GM21786 (cell line): ENCODE results near the gene FHAD1.

Source experiments
- ATAC-seq: cut with Tn5 transposase; IDR thresholded peaks from one replicate; pipeline ENCODE4 v1.9.1; 2021; ENCODE audit not compliant: unreplicated experiment

Gene FHAD1

DNA sequence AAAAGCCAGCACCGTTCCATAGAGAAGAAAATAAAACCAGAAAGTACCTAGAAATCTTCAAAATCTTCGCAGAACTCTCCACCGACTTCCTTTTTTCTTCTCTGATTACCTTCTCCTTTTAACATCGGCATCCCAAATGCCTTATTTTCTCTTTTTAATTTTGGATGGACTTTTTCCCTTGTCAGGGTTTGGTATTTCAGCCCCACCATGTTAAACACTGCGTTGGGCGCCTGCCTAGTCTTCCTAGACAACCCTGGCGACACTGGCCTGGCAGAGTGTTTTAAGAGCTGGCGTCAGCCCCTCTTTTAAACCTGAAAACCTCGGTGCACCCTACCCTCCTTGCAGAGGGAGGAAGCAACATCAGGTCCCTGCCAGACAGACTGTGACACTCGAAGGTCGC is 96.7 kb downstream of the FHAD1 start:
- no peak for ATAC-seq

DNA sequence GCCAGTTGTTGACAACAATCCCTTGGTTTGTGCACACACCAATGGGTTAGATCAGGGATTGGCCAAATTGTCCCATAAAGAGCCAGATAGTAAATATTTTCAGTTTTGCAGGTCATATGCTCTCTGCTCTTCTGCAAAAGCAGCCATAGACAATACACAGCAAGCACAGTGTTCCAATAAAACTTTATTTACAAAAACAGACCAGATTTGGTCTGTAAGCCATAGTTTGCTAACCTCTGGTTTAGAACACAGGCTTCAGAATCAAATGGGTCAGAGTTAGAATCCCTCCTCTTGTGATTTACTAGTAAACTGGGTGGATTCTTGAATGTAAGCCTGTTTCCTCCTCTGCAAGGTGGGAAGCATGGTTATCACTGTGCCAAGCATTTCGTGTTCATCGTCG is 97.4 kb downstream of the FHAD1 start:
- no peak for ATAC-seq

DNA sequence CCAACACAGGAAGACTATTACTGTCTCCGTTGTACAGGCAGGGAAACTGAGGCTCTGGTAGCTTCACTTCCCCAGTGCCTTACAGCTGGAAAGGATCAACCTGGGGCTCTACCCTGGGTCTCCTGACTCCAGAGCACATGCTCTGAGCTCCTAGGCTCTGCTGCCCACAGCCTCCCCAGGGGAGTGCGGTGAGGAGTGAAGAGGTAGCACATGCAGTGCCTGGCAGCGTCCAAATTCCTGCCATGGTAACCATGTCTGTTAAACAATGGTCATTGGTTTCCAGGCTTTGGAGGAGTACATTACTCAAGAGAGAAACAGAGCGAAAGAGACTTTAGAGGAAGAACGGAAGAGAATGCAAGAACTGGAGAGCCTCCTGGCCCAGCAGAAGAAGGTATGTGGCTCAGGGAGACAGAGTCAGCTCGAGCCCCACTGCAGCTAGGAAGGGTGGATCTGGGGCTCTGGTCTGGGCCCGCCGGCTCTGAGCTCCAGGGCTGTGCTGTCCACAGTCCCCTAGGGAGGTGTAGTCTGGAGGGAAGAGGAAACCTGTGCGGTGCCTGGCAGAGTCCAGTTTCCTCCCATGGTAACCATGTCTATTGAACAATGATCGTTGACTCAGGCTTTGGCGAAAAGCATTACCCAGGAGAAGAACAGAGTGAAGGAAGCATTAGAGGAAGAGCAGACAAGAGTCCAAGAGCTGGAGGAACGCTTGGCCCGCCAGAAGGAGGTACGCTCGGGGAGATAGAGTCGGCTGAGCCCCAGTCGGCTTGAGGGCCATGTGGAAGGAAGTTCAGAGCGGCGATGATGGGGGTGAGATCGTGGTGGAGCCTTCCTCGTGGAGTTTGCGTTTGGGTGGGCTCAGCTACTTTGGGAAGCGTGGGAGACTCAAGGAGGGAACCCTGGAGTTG is 98.0 kb downstream of the FHAD1 start:
- ATAC-seq, result no peak

DNA sequence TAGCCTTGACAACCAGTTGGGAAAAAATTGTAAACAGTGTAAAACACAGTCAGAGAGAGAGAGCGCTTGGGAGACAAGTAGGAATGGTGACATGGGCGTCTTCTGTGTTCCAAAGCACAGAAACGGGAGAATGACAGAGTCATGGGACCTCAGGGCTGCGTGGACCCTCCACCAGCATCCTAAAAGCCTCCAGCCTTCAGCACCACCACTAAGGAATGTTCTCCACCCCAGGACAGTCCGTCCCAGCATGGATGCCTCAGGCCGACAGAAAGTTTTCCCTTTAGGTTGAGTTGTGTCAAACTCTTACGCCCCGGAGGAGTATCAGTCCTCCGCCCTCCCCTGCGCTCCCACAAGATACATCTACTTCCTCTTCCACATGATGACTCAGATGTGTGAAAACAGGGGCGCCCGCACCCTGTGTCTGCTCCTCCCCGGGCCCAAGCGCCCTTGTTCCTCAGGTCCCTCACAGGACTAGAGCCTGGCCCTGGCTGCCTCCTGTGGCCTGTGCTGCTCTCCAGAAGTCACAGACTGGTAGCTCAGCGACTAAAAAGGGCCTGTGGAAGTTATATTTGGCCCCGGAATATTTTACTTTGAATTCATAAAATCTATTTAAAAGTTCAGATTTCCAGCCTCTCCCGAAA is 98.8 kb downstream of the FHAD1 start:
- ATAC-seq, result no peak

DNA sequence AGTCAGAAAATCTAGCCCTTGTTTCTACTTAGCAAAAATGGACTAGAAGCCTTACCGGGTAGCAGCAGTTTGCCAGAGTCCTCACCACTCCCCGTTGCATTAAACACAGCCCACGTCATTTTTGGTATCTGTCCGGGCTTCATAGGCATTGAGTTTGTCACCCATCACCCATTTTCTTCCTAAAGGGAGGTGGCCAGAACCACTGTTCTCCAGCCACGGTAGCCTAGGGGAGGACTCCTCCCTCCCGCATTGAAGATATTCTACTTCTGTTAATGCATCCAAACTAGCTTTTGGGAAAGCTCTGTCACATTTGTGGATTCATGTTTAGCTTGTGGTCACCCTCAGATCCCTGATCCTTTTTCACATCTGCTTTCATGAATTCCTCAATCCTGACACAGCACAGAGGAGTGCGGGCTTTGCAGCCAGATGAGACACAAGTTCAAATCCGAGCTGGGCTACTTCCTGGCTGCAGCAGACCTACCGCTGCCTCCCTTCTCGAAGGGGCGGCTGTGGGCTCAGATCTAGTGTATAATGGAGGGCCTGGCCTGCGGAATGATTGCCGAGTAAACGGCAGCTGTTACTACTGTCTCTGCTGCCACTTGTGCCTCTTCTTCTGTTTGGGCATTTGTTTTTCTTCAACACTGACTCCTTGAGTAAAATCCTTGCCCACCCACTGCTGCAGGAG is 99.5 kb downstream of the FHAD1 start:
- ATAC-seq, result no peak

DNA sequence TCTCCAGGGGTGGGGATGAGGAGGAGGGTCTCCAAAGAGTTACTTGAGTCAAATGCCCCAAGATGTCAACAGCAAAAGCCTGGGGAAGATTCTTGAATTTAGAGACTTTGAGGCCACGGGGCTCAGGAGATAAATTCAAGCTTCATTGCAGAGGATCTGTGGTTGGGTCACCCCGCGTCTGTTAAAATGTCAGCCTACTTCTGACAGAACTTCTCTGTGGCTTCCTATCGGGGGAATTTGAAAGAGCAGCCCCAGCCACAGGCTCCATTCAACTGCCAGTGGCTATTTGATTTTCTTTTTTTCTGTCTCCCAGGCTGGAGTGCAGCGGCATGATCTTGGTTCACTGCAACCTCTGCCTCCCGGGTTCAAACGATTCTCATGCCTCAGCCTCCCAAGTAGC is 100.2 kb downstream of the FHAD1 start:
- no peak for ATAC-seq

DNA sequence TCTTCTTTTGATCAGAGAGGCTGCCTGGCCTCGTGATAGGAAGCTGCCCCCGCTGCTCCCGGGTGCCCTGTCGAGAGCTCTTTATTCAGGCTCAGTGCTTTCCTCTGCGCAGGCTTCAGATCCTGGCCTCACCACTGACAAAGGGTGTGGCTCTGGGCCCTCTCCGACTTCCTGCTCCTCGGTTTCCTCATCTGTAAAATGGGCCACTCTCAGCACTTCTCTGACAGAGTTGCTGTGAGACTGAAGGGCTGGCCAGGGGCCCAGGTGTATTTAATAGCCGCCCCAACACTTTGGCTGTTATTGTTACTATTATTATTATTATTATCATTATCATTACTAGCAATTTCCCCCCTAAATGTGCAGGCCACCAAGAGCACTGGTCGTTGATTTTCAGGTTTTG is 101.6 kb downstream of the FHAD1 start:
- no peak for ATAC-seq

DNA sequence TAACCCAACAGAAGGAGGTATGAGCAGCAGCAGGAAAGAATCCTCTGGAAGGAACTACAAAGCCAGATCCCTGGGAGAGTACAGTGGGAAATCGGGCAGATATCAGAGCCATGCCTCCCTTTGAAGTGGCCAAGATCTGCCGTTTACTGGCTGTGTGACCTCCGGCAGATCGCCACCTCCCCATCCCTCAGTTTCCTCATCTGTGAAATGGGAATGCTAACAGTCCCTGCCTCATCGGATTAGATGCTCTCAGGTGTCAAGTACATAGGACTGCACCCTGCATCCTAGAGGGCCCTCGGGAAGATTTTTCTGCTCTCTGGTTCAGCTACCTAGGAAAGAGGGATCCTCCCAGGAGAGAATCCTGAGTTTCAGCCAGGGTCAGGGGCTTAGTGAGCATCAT is 102.1 kb downstream of the FHAD1 start:
- no peak for ATAC-seq

DNA sequence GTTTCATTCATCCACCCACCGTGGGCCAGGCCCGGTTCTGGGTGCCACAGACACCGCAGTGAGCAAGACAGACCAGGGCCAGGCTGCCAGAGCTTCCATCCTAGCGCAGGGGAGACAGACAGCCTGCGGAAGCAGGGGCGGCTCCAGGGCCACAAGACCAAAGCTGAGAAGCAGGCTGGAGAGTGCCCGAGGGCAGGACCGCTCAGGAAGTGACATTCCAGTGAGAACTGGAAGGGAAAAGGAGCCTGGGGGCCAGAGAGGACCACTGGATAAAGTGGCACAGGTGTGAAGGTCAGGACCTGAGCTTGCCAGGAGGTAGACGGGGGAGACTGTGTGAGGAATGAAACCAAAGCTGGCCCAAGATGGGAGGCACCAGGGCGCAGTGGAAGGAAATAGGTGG is 103.1 kb downstream of the FHAD1 start:
- no peak for ATAC-seq

DNA sequence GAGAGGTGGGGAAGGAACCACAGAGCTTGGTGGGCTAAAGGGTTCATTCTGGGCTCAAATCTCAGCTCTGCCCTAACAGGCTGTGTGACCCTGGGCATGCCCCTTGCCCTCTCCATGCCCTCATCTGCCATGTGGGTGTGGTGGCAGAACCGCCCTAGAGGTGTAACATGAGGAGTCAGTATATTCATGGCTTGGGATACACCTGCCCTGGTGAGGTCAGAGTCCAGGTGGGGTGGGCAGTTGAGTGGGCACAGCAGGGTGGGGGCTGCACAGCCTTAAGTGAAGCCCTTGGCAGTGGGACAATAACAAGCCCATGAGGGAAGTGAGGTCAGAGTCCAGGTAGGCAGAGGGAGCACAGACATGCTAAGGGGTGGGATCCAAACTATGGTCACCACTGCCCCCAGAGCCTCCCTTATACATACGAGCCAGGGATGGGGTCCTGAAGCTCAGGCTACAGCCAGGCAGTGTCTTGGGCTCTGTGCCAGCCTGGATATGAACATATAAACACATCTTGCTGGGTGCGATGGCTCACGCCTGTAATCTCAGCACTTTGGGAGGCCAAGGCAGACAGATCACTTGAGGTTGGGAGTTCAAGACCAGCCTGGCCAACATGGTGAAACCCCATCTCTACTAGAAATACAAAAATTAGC is 103.7 kb downstream of the FHAD1 start:
- no peak for ATAC-seq

DNA sequence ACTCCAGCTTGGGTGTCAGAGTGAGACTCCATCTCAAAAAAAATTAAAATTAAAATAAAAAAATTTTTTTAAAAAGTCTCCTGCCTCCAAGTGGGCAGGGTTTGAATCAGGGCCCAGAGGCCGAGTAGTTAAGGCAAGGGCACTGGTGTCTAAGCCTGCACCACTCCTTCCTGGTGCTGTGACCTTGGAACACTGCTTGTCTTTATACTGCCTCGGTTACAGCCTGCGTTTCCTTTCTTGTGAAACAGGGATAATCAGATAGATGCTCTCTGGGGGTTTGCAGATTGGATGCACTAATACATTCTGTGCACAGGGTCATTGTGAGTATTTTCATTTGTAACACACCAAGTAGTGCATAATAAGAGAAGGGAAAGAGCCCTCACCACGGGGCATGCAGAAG is 104.3 kb downstream of the FHAD1 start:
- no peak for ATAC-seq

DNA sequence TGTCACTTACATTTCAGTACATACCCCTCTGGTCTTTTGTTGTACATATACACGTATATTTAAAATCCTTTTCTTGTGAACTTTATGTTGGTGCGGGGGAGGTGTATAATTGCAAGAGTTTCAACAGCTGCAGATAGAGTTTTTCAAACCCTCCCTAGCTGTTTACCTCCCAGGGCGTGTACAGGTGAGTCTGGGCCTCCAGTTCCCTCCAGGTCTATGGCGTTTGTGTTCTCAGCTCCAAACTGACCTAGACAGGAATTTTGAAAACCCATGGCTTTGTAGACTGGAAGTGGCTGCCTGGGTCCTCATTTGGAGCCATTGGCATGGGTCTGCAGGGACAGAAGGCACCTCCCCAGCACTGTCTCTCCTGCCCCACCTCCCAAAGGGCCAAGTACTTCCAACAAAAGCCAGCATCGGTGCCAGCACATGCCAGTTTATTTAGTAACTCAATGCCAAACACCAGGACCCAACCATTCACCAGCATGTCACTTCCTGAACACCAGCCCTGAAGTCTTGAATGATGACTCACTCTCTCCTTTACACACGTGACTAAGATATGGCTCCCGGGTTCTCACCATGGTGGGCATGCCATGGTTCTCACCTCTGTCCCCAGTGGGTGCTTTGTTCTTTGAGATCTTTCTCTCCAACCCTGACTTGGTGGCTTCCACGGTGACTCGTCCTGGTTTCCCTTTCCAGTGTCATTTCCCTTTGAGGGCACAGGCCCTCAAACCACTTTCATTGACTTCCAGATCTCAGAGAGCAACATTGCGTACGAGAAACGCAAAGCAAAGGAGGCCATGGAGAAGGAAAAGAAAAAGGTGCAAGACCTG is 105.3 kb downstream of the FHAD1 start:
- no peak for ATAC-seq

DNA sequence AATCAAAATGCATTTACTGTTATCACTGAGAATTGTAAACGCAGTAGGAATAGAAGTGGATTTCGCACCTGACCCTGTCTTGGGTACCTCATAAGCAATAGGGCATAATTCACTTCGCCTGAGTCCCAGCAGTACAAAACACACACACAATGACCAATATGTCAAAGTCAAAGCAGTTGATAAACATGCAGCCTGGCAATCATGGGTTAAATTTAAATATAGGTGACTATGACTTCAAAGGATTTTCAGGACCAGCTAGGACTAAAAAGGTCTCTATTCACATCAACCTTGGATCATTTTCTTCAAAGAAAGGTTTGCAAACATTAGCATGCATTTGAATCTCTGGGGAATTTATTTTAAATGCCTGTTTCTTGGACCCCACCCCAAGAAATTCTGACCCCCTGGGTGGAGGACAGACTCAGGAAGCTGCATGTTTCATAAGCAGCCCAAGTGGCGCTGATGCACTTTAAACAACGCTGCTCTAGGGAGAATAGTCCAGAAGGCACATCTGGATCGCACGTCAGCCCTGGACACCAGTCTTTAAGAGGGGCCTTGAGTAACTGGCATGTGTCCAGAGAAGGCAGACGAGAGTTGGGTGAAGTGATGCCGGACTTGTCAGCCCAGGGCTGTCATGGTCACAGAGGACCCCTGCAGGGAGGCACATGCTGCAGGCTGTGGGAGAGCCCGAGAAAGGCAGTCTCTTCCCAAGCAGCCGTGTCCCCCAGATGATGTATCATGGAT is 107.0 kb downstream of the FHAD1 start:
- ATAC-seq, result no peak

DNA sequence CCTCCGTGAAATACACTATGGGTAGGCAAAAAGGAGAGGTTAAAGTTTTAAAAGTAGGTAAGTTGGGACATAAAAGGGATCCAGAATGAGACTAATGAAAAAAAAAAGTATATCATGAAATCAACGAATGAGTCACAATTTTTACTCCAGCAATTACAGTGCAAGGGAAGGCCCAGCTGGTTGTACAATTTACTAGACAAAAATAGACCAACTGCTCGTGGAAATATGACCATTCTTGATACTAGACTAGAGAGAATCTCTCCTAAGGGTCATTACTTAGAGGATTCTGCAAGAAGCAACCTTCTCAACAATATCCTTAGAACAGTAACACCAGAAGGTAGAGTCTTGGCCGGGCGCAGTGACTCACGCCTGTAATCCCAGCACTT is 107.5 kb downstream of the FHAD1 start:
- no peak for ATAC-seq

DNA sequence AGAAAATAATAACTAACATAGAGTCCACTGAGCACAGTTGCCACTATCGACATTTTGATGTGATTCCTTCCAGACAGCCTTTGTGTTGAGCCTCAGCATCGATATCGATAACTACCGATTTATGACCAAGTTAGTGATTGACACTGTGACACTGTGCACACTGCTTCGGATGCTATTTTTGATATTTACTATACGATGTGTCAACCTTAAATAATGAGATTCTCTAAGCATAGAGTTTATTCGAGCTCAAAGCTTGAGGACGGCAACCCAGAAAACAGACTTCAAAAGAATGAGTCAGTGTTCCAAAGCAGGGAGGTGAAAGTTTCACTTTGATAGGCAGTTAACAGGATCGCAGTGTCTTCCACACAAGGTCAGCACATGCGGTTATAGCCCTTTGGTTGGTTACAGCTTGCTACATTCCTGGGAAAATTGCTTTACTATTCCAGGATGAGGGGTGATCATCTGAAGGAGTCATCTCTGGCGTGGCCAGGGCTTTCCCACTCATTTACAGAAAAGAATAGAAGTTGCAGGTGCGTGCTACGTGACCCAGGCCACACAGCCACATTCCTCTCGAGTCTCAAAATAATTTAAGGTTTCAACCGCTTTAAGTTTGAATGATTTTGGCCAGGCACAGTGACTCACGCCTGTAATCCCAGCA is 109.1 kb downstream of the FHAD1 start:
- no peak for ATAC-seq

DNA sequence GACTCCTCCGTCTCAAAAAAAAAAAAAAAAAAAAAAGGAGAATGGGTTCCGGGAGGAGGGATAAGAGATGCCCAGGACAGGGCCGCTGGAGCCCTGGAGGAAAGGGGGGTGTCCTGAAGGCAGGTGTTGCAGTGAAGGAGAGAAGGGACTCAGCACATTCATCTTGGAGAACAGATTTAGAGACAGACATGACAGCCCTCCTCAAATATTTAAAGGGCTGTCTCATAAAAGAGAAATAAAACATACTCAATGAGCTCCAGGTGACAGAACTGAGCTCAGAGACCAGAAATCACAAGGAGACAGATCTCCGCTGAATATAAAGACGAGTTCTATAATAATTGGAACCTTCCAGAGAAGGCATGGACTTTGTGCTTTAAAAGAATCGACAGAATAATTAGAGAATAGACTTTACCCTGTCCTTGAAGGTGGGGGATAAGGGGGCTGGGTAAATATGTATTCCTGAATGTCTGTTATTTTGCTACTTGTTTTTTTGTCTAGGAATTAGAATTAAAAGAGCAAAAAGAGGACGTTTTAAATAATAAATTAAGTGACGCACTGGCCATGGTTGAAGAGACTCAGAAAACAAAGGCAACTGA is 110.7 kb downstream of the FHAD1 start:
- no peak for ATAC-seq

DNA sequence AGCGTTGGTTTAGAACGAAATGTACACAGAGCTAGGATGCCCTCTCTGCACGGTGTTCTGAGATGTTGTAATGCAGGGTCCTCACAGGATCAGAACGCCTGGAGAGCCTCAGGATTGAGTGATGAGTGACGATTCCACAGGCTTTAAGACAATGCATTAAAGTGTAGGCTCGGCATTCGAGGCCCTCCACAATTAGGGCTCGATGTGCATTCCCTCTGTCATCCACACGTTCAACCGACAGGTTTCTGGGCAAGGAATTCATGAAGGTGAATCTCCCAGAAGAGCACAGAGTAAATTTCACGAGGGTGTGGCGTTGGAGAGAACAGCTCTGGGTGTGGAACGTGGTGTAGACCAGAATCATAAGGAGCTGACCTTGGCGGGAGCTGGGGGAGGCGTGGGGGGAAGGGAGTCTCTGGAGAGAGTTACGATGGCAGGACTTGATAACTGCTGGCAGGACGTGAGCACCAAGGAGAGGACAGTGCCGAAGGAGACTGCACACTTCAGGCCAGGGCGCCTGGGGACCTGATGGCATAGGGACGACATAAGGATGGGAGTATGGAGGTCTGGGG is 111.6 kb downstream of the FHAD1 start:
- ATAC-seq, result no peak

DNA sequence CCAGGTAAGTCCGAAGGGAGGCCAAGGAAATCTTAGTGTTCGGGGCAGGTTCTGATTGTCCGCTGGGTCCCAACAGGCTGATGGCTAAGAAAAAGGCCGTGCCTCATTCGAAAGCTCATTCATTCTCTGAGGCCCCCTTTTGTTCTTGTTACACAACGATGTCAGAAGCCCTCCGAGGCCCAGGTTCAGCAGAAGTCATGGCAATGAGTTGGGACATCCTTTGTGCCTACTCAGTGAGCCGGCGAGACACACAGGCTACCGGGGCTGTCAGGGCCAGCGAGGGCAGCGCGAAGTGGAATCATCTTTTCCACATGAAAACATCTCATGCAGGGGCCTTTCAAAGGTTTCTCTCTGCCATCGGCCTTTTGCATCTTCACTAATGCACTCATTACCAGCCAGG is 113.7 kb downstream of the FHAD1 start:
- no peak for ATAC-seq
